Right lobe of liver (tissue), 4 donors: ENCODE data around the gene FAM3B.

Experiments
- CTCF ChIP-seq, 4 donors: fragments of 200-600 bp in 3 of 4; fragments of 450-650 bp in 1 of 4; IDR thresholded peaks; one replicate each; pipeline versions ENCODE4 v1.5.1 to v1.8.0; 2016 to 2022; ENCODE audit warnings: antibody characterized with exemption in 4 of 4, mild to moderate bottlenecking in 2 of 4
- POLR2A ChIP-seq: fragments of 450-650 bp; IDR thresholded peaks from one replicate; pipeline ENCODE4 v1.6.1; 2017; ENCODE audit warnings: antibody characterized with exemption, mild to moderate bottlenecking
- donor health status: DM: no; HTN: no; CAD: no.
- donor health status: DM: no; HTN: no; CAD: no.
- donor health status: DM: no; HTN: yes; CAD: no.

- TF ChIP-seq POLR2A (no peak), CTCF (IDR thresholded peaks at IDR 0.05) (no peak)
Observed at GRCh38 chr21:41378849-41379248, 62.2 kb downstream of the FAM3B start.
